GM19395 (cell line): ENCODE measurements around the gene PRAF2.

Experiments used
- ATAC-seq: cut with Tn5 transposase; IDR thresholded peaks from one replicate; pipeline ENCODE4 v1.9.1; 2021; ENCODE audit warnings: mild to moderate bottlenecking, moderate library complexity; ENCODE audit not compliant: unreplicated experiment

PRAF2 gene

GRCh38 chrX:49073601-49074575, at the start of gene PRAF2:
PRAF2 (minus strand) TSS chrX:49074002; CDS start chrX:49073987, 15 bp downstream.
- ATAC-seq: peak; percentile 86

- no peak for ATAC-seq
Measured at GRCh38 chrX:49122499-49122898, 48.7 kb upstream of the PRAF2 start.

- ATAC-seq: no peak
Measured at GRCh38 chrX:49120091-49120490, 46.3 kb upstream of the PRAF2 start.

GRCh38 chrX:49117581-49117980, 43.8 kb upstream of the PRAF2 start:
- ATAC-seq: no peak

DNA sequence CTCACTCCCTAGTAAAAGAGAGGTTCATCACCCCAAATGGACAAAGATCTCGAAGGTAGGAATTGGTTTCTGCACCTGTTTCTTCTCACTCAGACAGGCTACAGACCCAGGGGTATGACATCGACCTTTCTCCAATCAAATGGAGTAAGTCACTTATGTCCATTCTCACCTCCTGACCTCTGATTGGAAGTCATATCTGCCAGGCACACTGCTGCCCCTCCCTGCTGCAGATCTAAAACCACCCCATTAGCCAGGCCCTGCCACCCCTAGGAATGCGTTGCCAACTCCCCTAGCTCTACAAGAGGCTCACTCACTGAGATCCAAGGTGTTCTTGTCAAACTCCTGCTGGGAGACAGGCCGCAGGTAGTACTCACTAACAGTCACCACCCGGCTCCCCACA, 42.9 kb upstream of the PRAF2 start:
- ATAC-seq: no peak

GRCh38 chrX:49116076-49116475, 42.3 kb upstream of the PRAF2 start:
- no peak for ATAC-seq

DNA sequence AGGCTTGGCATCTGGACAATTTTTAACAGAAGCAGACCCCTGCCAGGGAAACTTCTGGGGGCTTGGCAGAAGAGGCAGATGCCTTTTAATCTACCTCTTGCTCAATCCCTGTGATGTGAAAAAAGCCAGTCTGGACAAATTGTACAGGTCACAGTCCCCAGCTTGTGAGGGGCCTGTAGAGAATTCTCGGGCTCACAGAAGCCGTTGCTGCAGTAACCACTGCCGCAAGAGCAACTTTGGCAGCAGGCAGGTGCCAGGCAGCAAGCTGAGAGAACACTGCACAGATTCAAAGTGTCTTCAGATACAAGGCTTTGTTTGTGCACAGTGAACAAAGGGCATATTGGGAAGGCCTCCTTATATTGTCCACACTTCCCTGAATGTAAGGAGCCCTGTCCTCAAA, 38.0 kb upstream of the PRAF2 start:
- ATAC-seq: no peak

- ATAC-seq: no peak
Measured at GRCh38 chrX:49110417-49110816, 36.6 kb upstream of the PRAF2 start.

DNA sequence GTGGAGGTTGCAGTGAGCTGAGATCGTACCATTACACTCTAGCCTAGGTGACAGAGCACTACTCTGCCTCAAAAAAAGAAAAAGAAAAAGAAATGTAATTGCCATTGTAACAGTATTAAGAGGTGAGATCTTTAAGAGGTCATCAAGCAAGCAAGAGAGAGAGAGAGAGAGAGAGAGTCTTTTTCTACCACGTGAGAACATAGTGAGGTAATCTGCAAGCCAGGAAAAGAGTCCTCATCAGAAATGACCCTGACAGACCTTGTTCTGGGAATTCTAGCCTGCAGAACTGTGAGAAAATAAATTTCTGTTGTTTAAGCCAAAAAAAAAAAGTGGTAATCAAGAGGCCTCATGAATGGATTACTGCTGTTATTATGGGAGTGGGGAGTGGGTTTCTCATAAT, 34.8 kb upstream of the PRAF2 start:
- no peak for ATAC-seq

DNA sequence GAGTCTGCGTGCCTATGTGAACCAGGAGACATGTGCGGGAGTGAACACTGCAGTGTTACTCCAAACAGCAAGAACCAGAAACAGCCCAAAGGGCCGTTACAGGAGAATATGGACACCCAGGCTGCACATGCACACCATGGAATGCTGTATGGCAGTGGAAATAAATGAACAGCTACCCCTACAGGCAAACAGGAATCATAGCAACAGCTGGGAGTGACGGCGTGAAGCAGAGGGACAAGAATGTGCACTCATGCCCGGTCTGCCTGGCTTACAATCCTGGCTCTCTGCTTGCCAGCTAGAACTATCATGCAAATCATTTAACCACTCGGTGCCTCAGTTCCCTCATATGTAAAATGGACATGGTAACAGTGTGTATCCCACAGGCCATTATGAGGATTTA, 33.1 kb upstream of the PRAF2 start:
- ATAC-seq: no peak

GRCh38 chrX:49106296-49106695, 32.5 kb upstream of the PRAF2 start:
- no peak for ATAC-seq

DNA sequence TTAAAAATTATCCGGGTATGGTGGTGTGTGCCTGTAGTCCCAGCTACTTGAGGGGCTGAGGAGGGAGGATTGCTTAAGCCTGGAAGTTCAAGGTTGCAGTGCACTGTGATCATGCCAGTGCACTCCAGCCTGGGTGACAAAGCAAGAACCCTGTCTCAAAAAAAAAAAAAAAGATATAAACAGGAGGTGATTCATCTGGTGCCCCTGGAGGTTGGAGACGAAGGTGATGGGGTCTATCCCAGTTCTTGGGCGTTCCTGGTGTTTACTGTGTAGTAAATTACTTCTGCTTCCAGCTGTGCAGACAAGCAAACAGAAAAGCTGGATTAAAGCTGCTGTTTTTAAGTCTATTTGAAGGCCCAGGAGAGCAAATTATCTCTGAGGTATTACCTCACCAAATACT, 29.8 kb upstream of the PRAF2 start:
- ATAC-seq: no peak

- ATAC-seq: no peak
Measured at GRCh38 chrX:49102190-49102589, 28.4 kb upstream of the PRAF2 start.

GRCh38 chrX:49101629-49101984, 27.8 kb upstream of the PRAF2 start:
- peak; percentile 22 for ATAC-seq

DNA sequence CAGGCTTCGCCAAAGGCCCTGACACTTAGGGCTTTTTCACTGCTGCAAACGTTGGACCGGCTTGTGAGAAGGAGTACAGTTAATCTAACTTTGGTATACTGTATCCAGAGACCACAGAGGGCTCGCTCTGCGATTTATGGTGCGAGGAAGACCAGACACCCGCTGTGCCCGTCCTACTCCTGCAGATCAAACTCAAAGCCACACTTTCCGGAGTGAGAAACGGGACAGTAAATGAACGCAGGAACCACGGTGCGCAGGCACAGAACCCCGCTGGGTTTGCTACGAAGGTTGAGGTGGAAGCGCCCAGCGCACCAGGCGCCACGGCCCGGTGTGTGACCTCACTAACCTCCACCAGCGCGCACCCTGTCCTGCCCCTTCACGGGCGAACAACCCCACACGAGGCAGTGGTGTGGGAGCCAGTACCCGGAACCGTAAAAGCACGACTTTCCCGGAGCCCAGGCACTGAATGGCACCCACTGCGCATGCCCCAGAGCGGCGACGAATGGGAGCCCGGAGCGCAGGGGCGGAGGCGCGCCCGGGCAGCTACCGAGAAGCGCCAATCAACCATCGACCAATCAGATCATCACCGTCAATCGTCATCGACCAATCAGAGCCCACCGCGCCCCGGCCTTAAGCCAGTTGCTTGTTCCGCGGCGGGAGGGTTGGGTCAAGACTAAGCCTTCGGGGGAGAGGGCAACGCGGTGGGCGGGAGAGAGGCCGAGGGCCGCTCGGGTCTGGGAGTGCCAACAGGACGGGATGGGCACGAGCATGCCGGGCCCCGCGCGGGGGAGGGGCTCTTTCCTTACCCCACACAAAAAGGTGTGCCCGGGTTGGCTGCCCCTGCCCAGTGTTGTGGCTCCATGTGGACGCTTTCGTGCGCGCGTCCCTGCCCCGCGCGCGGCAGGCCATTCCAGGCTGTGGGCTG, 27.2 kb upstream of the PRAF2 start:
- peak; percentile 95 for ATAC-seq

GRCh38 chrX:49096419-49096818, 22.6 kb upstream of the PRAF2 start:
- ATAC-seq: no peak

- no peak for ATAC-seq
Measured at GRCh38 chrX:49089553-49089952, 15.8 kb upstream of the PRAF2 start.

DNA sequence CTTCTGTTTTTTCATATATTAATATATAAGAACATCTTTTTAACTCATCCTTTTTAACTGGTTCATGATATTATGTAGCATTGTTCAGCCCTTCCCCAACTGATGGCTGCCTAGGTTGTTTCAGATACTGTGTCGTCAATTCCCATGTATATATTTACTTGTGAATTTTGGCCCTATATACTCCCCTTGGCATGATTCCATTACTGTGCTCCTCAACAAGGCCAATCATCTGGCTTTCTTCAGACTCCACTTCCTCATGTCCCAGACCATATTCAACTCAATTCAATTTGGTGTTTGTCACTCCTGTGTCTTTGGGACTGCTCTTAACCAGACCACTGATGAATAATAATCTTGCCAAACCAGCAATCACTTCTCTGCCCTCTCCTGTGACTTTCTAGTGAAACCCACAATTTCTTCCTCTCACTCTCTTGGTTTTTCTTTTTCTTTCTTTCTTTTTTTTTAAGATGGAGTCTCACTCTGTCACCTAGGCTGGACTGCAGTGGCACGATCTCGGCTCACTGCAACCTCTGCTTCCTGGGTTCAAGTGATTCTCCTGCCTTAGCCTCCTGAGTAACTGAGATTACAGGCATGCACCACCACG, 8.6 kb upstream of the PRAF2 start:
- no peak for ATAC-seq

DNA sequence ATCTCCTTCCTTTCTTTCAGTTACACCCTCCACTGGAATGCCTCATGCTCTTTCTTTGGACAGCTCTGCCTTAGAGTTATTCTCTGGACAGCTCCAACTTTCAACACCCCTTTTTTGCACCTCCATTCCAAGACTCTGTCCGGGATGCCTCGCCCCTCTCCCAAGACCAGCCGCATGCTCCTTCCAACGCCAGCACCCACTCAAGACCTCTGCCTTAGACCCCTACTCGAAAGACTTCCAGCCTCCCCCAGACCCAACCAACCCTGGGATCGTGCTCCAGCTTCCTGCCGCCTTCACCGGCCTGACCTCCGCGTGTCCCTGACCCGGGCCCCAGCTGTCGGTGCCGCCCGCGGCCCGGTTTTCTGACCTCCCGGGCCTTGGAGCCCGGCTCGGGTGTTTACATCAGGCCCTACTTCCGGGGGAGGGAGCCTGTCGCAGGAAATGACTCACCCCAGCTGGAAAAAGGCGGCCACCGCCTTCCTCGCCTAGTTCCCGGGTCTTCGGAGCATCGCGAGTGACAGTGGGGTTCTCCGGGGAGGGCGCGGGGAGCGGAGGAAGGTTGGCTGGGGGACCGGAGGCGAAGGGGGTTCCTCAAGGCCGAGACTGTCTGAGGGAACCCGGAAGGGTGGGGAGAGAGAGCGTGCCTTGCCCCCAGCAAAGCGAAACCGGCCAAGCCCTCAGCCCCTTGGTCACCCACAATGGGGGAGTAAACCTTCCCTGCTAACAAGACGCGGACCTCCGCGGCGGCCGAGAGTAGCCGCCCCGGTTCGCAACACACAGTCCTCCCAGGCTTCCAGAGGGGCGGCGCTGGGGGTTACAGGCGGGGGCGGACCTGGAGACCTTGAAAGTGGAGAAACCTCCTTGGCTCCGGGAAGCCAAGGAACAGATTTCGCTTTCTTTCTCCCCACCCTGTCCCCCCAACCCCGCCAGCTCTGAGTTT, 6.0 kb upstream of the PRAF2 start, which contains the start of gene WDR45:
TSS of gene WDR45 (minus strand) at position 399 of the 940 bp plus-strand sequence. CDS start 1,792 bp downstream, outside the sequence.
- peak; percentile 78 for ATAC-seq

- no peak for ATAC-seq
Measured at GRCh38 chrX:49077941-49078340, 4.1 kb upstream of the PRAF2 start.
